Left kidney (tissue), 2 donors: ENCODE data around the gene SIPA1L2. TPM values are rescaled to one million over a fixed set of nuclear protein-coding genes. Genes with fewer than 3 reads are reported as not detected.

Experiments
- DNase-seq: peaks from one replicate; pipeline ENCODE4 v3.0.0-alpha.2; 2013
- polyA plus RNA-seq: library from polyadenylated mRNA; unstranded; fragments of 120-200 nt; gene quantifications from one replicate; pipeline ENCODE4 v1.2.1, GENCODE V29; 2013; ENCODE audit not compliant: insufficient read length

Gene SIPA1L2
- polyA plus RNA-seq, 1 donor: 30.4 TPM

GRCh38 chr1:232593717-232594502 lies 36.0 kb downstream of the SIPA1L2 start:
- DNase-seq: no peak

GRCh38 chr1:232591344-232591743 lies 38.6 kb downstream of the SIPA1L2 start:
- no peak for DNase-seq

DNA sequence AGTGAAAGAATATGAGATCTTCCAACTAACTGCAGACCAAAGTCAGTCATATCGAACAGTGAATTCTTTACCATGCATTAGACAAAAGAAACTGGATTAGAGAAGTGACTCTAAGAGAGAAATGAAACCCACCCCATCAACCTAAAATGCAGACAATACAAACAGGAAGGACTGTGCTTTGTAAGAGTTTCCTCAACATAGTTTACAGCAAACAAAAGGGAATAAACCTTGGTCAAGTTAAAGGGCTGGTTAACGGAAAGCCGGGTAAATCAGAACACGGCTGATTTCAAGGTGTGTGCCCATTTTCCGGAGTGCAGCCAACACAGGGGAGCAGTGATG lies 39.2 kb downstream of the SIPA1L2 start:
- DNase-seq: no peak

- no peak for DNase-seq
These were observed 39.9 kb downstream of the SIPA1L2 start for GRCh38 chr1:232589812-232590743.

DNA sequence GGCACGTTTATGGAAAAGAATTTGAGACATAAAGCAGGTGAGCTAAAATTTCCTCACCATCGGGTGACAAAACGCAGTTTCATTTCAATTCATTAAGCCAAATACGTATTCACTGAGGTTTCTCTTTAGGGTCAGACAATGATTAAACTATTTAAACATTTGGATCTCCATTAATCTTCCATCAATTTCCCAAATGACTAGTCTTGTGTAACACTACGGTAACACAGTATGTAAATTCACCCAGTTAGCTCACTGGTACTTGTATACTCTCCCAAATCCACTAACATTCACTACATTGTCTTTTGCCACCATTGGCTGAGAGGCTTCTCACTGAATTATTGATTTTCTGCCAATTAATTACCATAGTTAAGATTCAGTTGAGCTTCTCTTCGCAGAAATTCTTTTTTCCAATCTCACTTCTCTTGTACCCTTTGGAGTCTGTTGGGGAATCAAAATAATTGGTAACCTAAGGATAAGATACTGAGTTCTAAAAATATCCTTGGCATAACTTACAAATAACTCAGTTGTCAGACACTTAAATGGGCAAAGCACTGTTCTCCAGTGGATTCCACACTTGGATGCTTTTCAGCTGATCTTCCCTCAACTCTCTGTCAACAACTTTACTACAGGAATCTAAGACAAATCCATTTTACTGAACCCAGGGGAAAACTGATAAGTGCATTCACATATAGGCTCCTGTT lies 40.7 kb downstream of the SIPA1L2 start:
- DNase-seq: no peak

DNA sequence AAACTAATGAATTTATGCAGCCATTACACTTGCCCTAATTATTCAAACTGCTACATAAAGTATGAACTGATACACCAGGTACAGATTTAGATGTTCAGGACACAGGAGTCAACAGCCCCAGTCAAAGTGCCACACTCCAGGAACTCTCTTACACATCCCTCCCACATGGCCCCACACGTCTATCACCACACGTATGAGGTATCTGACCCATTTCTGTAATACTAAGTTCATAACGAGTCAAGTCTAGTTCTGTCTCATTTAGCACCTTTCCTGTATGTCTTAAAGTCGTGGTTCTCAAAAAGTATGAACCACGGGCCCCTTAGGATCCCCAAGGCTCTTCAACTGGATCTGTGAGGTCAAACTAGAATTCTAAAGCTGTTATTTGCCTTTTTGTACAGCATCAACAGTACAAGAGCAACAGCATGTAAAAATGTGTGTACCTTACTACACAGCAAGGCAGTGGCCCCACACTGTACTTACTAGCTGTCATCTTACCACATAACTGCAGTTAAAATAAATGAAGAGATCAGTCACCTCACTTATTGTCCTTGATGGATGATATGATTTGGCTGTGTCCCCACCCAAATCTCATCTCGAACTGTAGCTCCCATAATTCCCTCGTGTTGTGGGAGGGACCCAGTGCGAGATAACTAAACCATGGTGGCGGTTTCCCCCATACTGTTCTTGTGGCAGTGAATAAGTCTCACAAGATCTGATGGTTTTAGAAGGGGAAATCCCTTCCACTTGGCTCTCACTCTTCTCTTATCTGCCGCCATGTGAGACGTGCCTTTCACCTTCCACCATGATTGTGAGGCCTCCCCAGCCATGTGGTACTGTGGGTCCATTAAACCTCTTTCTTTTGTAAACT lies 42.6 kb downstream of the SIPA1L2 start:
- no peak for DNase-seq

DNA sequence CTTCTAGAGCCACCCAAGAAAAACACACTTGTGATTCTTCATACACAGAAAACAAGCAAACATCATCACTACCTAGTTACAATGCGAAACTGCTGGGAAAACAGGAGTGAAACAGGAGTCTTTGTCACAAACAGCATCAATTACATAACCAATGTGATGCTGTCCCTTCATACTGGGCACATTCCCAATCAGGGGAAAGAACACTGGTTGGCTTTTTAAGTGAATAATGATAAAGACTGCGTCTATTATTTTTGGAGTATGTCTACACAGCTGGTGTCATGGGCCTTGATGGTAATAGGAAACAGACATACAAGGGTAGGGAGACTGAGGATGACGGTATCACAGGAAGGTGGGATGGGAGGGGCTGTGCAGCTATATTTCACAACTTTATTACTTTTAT lies 43.3 kb downstream of the SIPA1L2 start:
- DNase-seq: no peak

DNA sequence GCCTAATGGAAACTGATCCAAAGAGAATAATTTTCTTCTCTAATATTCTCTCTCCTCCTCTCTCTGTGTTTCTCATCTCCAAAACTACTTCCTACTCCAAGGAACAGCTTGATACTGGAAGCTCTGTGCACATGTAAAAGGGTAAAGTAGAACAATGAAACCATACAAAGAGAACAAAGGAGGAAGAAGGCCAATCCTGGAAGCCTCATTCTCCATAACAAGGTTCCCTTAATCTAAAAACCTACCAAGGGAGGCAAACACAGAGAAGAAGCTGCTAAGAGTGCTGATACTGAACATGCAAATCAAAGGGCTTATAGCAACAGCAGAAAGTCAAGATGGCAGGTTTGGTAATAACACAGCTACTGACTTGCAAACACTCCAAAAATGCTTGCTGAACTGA lies 44.4 kb downstream of the SIPA1L2 start:
- DNase-seq: no peak

DNA sequence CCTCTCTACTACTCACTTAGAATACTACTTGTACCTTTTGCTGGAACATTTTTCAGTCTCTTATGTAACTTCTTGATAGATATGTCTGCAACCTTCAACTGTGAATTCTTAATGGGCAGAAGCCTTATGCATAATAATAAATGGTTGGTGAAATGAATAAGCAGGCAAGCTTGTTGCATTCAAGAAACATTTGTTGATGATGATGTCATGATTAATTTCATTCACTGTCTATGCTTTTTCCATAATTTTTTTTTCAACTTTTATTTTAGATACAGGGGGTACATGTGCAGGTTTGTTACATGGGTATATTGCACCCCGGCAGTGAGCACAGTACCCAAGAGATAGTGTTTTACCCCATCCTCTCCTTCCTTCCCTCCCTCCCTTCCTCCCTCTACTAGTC lies 48.0 kb downstream of the SIPA1L2 start:
- DNase-seq: no peak

Other genes with a start within 250 kb of the SIPA1L2 start
- 6.8 TPM for gene MAP10, start 175.3 kb upstream of the SIPA1L2 start, polyA plus RNA-seq